ENCODE measurements around the gene CD1E.

The CD1E gene

GRCh38 chr1:158374860-158375259 lies 21.2 kb downstream of the CD1E start:
- in situ Hi-C loops (cut with MboI; ENCODE audit: low sequenced_read_pairs, unreplicated experiment): no loop called here
- TF ChIP-seq CTCF (IDR thresholded peaks at IDR 0.05; ENCODE audit: borderline replicate concordance, control extremely low read depth, extremely low read depth, insufficient read depth, missing control alignments): no peak
- DNase-seq (ENCODE audit: low spot score): no peak

- TF ChIP-seq CTCF (IDR thresholded peaks at IDR 0.05; ENCODE audit: borderline replicate concordance, control extremely low read depth, extremely low read depth, insufficient read depth, missing control alignments): no peak
- DNase-seq (ENCODE audit: low spot score): no peak
- in situ Hi-C loops (cut with MboI; ENCODE audit: low sequenced_read_pairs, unreplicated experiment): no loop called here
These were observed 36.6 kb downstream of the CD1E start for GRCh38 chr1:158390331-158390730.

GRCh38 chr1:158391099-158391498 lies 37.4 kb downstream of the CD1E start:
- DNase-seq (ENCODE audit: low spot score): no peak
- in situ Hi-C loops (cut with MboI; ENCODE audit: low sequenced_read_pairs, unreplicated experiment): no loop called here
- TF ChIP-seq CTCF (IDR thresholded peaks at IDR 0.05; ENCODE audit: borderline replicate concordance, control extremely low read depth, extremely low read depth, insufficient read depth, missing control alignments): no peak

- in situ Hi-C loops (cut with MboI; ENCODE audit: low sequenced_read_pairs, unreplicated experiment): no loop called here
- TF ChIP-seq CTCF (IDR thresholded peaks at IDR 0.05; ENCODE audit: borderline replicate concordance, control extremely low read depth, extremely low read depth, insufficient read depth, missing control alignments): no peak
These were observed 39.8 kb downstream of the CD1E start for GRCh38 chr1:158393476-158393875.

GRCh38 chr1:158396646-158397045 lies 43.0 kb downstream of the CD1E start:
- in situ Hi-C loops (cut with MboI; ENCODE audit: low sequenced_read_pairs, unreplicated experiment): no loop called here
- TF ChIP-seq CTCF (IDR thresholded peaks at IDR 0.05; ENCODE audit: borderline replicate concordance, control extremely low read depth, extremely low read depth, insufficient read depth, missing control alignments): no peak
- no peak for DNase-seq (ENCODE audit: low spot score)

More at GRCh38 chr1:158393476-158393875, 39.8 kb downstream of the CD1E start:
- no peak for DNase-seq (ENCODE audit: low spot score)

- in situ Hi-C loops (cut with MboI; ENCODE audit: low sequenced_read_pairs, unreplicated experiment): no loop called here
- DNase-seq (ENCODE audit: low spot score): no peak
These were observed 45.3 kb downstream of the CD1E start, which contains the start of gene OR10T2 for GRCh38 chr1:158398818-158399514. Gene OR10T2 (minus strand): TSS chr1:158399466. CDS start chr1:158399466, 0 bp downstream.

More at GRCh38 chr1:158398818-158399514, 45.3 kb downstream of the CD1E start, which contains the start of gene OR10T2:
- no peak for TF ChIP-seq CTCF (IDR thresholded peaks at IDR 0.05; ENCODE audit: borderline replicate concordance, control extremely low read depth, extremely low read depth, insufficient read depth, missing control alignments)

Data from GM13976 (cell line).